GM19455 (cell line): ENCODE data around the gene CLIC2.
"Not testable (repeated sequence)": the region's sequence is repeated elsewhere in the genome, so short reads cannot be mapped to it uniquely, and the experiment has no call there.

ENCODE experiments used
- ATAC-seq: cut with Tn5 transposase; IDR thresholded peaks from one replicate; pipeline ENCODE4 v1.9.1; 2021; ENCODE audit not compliant: unreplicated experiment

The CLIC2 gene

GRCh38 chrX:155334486-155335336 is at the start of gene CLIC2:
Gene CLIC2, minus strand, starts transcription at chrX:155334614. Its CDS starts 187 bp downstream, at chrX:155334427.
- ATAC-seq = no peak

- peak; percentile 40 for ATAC-seq
Observed at GRCh38 chrX:155382529-155382967, 48.1 kb upstream of the CLIC2 start.

DNA sequence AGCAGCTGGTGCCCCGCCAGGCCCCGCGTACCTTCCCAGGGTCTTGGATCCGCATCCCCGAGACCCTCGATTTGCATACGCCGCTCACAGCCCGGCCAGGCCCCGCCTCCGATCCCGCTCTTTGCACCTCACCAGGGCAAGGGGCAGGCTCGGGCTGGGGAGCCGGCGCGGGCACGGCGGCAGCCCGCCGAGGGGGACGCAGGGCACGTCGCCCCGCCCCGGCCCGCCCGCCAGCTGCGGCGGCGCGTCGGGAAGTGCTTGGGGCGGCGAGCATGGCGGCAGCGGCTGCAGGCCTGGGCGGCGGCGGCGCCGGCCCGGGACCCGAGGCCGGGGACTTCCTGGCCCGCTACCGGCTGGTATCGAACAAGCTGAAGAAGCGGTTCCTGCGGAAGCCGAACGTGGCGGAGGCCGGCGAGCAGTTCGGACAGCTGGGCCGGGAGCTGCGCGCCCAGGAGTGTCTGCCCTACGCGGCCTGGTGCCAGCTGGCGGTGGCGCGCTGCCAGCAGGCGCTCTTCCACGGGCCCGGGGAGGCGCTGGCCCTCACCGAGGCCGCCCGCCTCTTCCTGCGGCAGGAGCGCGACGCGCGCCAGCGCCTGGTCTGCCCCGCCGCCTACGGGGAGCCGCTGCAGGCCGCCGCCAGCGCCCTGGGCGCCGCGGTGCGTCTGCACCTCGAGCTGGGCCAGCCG is 47.6 kb upstream of the CLIC2 start, which contains the start of gene F8A2:
F8A2 (plus strand) TSS at position 253 of the 686 bp plus-strand sequence; CDS start at position 273, 20 bp downstream.
- ATAC-seq = peak; percentile 88

- not testable (repeated sequence) for ATAC-seq
Observed at GRCh38 chrX:155379802-155380201, 45.4 kb upstream of the CLIC2 start.

- not testable (repeated sequence) for ATAC-seq
Observed at GRCh38 chrX:155373777-155374458, 39.5 kb upstream of the CLIC2 start.

DNA sequence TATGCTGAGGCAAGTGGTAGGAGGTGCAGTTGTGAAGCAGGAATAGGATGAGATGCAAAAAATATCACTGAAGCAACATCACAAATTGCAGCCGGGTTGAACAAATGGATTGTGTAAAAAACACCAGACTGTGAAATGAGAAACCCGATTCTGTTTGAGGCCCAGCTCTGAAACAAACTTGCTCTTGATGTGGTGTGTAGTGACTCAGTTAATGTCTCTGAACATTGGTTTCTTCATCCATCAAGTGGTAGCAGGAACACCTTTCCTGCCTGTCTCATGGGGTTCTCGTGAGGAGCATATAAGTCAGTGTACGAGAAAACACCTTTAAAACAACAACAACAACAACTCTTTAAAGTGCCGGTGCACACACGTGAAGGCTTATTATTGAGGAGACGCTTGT is 29.3 kb upstream of the CLIC2 start:
- not testable (repeated sequence) for ATAC-seq

GRCh38 chrX:155349448-155349847 is 15.0 kb upstream of the CLIC2 start:
- ATAC-seq = not testable (repeated sequence)

DNA sequence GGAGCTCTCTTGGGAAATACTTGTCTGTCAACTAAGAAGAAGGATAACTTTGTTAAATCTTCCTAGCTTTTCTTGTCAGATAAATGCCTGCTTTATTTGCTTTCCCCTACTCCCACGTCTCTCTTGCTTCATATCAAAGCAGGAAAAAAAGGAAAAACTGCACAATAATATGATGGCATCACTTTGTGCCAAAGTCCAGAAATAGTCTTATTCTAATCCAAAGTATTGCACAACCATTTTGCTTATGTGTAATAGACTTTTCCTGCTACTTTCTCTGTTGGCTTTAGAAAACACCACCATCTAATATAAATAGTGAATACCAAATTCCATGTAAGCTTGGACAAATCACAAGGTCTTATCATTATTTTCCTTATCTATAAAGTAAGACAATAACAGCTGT is 11.3 kb upstream of the CLIC2 start:
- not testable (repeated sequence) for ATAC-seq

GRCh38 chrX:155335337-155335712 is 911 bp upstream of the CLIC2 start:
- ATAC-seq = not testable (repeated sequence)

GRCh38 chrX:155333544-155334100 is 792 bp downstream of the CLIC2 start:
- no peak for ATAC-seq

GRCh38 chrX:155330992-155331391 is 3.4 kb downstream of the CLIC2 start:
- no peak for ATAC-seq

DNA sequence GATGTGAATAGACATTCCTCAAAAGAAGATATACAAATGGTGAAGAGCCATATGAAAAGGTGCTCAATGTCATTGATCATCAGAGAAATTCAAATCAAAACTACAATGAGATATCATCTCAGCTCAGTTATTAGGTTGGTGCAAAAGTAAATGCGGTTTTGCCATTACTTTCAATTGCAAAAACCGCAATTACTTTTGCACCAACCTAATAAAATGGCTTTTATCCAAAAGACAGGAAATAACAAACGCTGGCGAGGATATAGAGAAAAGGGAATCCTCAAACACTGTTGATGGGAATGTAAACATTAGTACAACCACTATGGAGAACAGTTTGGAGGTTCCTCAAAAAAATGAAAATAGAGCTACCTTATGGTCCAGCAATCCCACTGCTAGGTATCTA is 5.1 kb downstream of the CLIC2 start:
- ATAC-seq = no peak

DNA sequence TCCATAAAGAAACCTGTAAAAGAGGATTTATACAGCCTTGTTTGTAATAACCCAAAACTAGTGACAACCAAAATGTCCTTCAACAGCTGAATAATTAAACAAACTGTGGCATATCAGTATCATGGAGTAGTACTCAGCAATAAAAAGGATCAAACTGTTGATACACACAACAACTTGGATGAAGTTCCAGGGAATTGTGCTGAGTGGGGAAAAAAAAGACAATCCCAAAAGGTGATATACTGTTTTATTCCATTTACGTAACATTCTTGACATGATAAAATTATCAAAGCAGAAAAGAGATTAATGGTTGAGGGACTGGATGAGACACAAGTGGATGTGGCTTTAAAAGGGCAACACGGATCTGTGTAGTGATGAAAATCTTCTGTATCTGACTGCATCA is 7.8 kb downstream of the CLIC2 start:
- no peak for ATAC-seq

GRCh38 chrX:155314260-155314659 is 20.2 kb downstream of the CLIC2 start:
- no peak for ATAC-seq

DNA sequence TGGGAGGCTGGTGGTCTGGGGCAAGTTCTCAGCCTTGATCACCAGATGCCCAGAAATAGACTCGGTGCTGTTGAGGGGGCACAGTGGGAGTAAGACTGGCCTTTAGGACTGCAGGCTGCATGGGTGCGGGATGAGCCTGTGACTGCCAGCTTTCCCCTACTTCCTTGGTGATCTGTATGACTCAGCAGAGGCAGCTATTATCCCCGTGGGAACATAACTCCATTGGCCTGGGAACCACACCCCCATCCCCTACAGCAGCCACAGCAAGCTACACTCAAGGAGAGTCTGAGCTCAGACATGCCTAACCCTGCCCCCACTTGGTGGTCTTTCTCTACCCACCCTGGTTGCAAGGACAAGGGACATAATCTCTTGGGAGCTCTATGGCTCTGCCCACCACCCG is 20.6 kb downstream of the CLIC2 start:
- no peak for ATAC-seq

DNA sequence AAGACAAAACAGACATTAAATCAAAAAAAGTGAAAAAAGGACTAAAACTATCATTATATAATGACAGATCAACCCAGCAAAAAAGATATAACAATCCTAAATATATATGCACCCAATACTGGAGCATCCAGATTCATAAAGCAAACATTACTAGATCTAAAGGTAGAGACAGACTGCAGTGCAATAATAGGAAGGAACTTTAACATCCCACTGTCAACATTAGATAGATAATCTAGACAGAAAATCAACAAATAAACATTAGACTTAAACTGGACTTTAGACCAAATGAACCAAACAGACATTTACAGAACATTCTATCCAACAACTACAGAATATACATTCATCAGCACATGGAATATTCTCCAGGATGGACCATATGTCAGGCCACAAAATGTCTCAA is 40.6 kb downstream of the CLIC2 start:
- ATAC-seq = no peak

DNA sequence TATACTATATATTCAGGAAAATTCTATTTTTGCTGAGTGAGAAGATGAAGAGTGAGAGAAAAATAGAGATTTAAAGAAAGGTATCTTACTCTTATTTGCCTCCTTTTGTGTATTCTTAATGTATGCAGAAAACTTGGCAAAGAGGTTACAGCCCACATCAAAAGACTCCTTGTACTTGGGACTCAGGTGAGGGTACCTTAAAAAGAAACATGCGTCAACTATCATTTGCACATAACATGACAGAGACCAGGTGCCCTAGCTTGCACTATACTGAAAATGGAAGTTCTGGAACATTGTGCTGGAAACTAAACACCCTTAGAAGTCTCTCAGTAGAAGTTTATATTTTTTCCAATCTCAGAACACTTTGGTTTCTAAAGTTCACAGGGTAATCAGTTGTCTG is 54.5 kb downstream of the CLIC2 start:
- no peak for ATAC-seq

DNA sequence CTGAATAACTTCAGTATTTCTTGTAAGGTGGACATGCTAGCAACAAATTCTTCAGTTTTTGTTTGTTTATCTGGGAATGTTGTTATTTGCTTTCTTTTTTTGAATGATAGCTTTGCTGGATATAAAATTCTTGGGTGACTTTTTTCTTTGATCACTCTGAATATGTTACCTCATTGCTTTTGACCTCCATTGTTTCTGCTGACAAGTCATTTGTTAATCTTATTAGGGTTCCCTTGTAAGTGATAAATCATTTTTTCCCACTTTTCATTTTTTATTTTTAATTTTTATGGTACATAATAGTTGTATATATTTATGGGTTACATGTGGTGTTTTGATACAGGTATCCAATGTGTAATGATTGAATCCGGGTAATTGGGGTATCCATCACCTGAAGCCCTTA is 63.4 kb downstream of the CLIC2 start:
- ATAC-seq = no peak

DNA sequence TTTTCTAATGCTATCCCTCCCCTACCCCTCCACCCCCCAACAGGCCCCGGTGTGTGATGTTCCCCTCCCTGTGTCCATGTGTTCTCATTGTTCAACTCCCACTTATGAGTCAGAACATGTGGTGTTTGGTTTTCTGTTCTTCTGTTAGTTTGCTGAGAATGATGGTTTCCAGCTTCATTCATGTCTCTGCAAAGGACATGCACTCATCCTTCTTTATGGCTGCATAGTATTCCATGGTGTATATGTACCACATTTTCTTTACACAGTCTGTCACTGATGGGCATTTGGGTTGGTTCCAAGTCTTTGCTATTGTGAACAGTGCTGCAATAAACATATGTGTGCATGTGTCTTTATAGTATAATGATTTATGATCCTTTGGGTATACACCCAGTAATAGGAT is 66.4 kb downstream of the CLIC2 start:
- ATAC-seq = not testable (repeated sequence)

- no peak for ATAC-seq
Observed at GRCh38 chrX:155266439-155266838, 68.0 kb downstream of the CLIC2 start.
